HG02678 (cell line): Measurements from ENCODE around the gene PTN.
"Not testable (repeated sequence)": the region's sequence is repeated elsewhere in the genome, so short reads cannot be mapped to it uniquely, and the experiment has no call there.

Source experiments
- ATAC-seq: cut with Tn5 transposase; IDR thresholded peaks from one replicate; pipeline ENCODE4 v1.9.1; 2021; ENCODE audit warnings: mild to moderate bottlenecking, moderate library complexity; ENCODE audit not compliant: unreplicated experiment

PTN gene

GRCh38 chr7:137268001-137268865 is 75.3 kb downstream of the PTN start:
- ATAC-seq, result not testable (repeated sequence)

GRCh38 chr7:137266764-137267163 is 76.8 kb downstream of the PTN start:
- no peak for ATAC-seq

GRCh38 chr7:137265480-137265879 is 78.1 kb downstream of the PTN start:
- not testable (repeated sequence) for ATAC-seq

- no peak for ATAC-seq
These were observed 80.9 kb downstream of the PTN start for GRCh38 chr7:137262599-137262998.

- ATAC-seq, result no peak
These were observed 85.0 kb downstream of the PTN start for GRCh38 chr7:137258552-137258951.

- no peak for ATAC-seq
These were observed 88.8 kb downstream of the PTN start for GRCh38 chr7:137254766-137255165.

- ATAC-seq, result no peak
These were observed 97.6 kb downstream of the PTN start for GRCh38 chr7:137245890-137246289.

GRCh38 chr7:137245186-137245585 is 98.3 kb downstream of the PTN start:
- no peak for ATAC-seq

GRCh38 chr7:137243741-137244140 is 99.8 kb downstream of the PTN start:
- ATAC-seq, result no peak

GRCh38 chr7:137242616-137243015 is 100.9 kb downstream of the PTN start:
- no peak for ATAC-seq

- no peak for ATAC-seq
These were observed 101.7 kb downstream of the PTN start for GRCh38 chr7:137241655-137242360.

GRCh38 chr7:137239186-137239585 is 104.3 kb downstream of the PTN start:
- not testable (repeated sequence) for ATAC-seq

- ATAC-seq, result no peak
These were observed 108.1 kb downstream of the PTN start for GRCh38 chr7:137235434-137235833.

- no peak for ATAC-seq
These were observed 112.4 kb downstream of the PTN start for GRCh38 chr7:137231167-137231566.

GRCh38 chr7:137221467-137221866 is 122.1 kb downstream of the PTN start:
- no peak for ATAC-seq

GRCh38 chr7:137213744-137214143 is 129.8 kb downstream of the PTN start:
- no peak for ATAC-seq

GRCh38 chr7:137209151-137209817 is 134.2 kb downstream of the PTN start:
- ATAC-seq, result no peak

- no peak for ATAC-seq
These were observed 136.8 kb downstream of the PTN start for GRCh38 chr7:137206770-137207169.

- no peak for ATAC-seq
These were observed 139.3 kb downstream of the PTN start for GRCh38 chr7:137204246-137204645.

GRCh38 chr7:137203351-137203750 is 140.2 kb downstream of the PTN start:
- no peak for ATAC-seq

GRCh38 chr7:137196648-137197047 is 146.9 kb downstream of the PTN start:
- no peak for ATAC-seq

- ATAC-seq, result no peak
These were observed 147.5 kb downstream of the PTN start for GRCh38 chr7:137195996-137196395.
